HCT116 (cell line): ENCODE measurements around the gene ESYT3. TPM values are rescaled to one million over a fixed set of nuclear protein-coding genes. Genes with fewer than 3 reads are reported as not detected.

ENCODE experiments used
- ATAC-seq: fragments of 200-7000 bp; cut with Tn5 transposase; 2 replicates; pipeline ENCODE4 v1.9.1; 2020; ENCODE audit warnings: mild to moderate bottlenecking, moderate library complexity
- Bru-seq: library from RNA; stranded (reverse); fragments of 400-500 nt; gene quantifications from one replicate; lab custom pipeline; 2021; lab: Mats Ljungman, UMichigan
- BruChase-seq, 2 experiments: library from RNA; stranded (reverse); fragments of 400-500 nt; gene quantifications; one replicate each; lab custom pipeline; 2021; lab: Mats Ljungman, UMichigan
- BruUV-seq: library from RNA; stranded (reverse); fragments of 400-500 nt; replicated peaks from 2 replicates; lab custom pipeline; 2021; lab: Mats Ljungman, UMichigan
- CTCF ChIA-PET: fragments of 300-600 bp; sonication (Branson Sonifier 250); formaldehyde crosslinking; loops from one replicate; lab custom pipeline; 2021; ENCODE audit warnings: antibody characterized with exemption; lab: Charles Lee
- POLR2A ChIA-PET: fragments of 300-600, 350-600 bp; sonication (Branson Sonifier 250); formaldehyde crosslinking; loops from one replicate; lab custom pipeline; 2021; ENCODE audit warnings: antibody characterized with exemption; lab: Charles Lee
- RAD21 ChIA-PET, 2 experiments: fragments of 300-600 bp; sonication (Branson Sonifier 250); formaldehyde crosslinking; loops; one replicate each; lab custom pipeline; 2023; ENCODE audit warnings: low total read pairs in 2 of 2; ENCODE audit not compliant: uncharacterized antibody in 2 of 2, unreplicated experiment in 2 of 2, low non-redundant PET in 1 of 2; lab: Charles Lee
- DNase-seq: peaks from one replicate; pipeline ENCODE4 v3.0.0-alpha.2; 2010; ENCODE audit warnings: low read depth, low spot score
- H2AFZ ChIP-seq: fragments of 200-600 bp; shearing (Covaris generic), sonication (generic); 2 replicates; pipeline ENCODE4 v1.6.1; 2017; ENCODE audit warnings: low read depth, mixed run types, mixed read lengths, antibody characterized with exemption, low read length; ENCODE audit not compliant: poor library complexity, severe bottlenecking
- H3K27ac ChIP-seq: 2 replicates; pipeline ENCODE4 v1.5.1; 2012; ENCODE audit warnings: low read depth, low read length
- H3K27me3 ChIP-seq: fragments of 200-600 bp; sonication (generic); 2 replicates; pipeline ENCODE4 v1.6.1; 2016; ENCODE audit warnings: mixed run types, low read length, mixed read lengths; ENCODE audit not compliant: insufficient read depth
- H3K36me3 ChIP-seq, 2 experiments: fragments of 200-500 bp in 1 of 2; fragments of 200-600 bp in 1 of 2; sonication (Bioruptor generic) in 1 of 2; sonication (generic) in 1 of 2; 2 replicates each; pipeline versions ENCODE4 v1.5.1 to v1.6.1; 2014 to 2016; ENCODE audit warnings: low read length in 2 of 2, inconsistent platforms in 1 of 2, mixed read lengths in 1 of 2, mixed run types in 1 of 2; ENCODE audit not compliant: insufficient read depth in 2 of 2, control insufficient read depth in 1 of 2
- H3K4me1 ChIP-seq, 2 experiments: fragments of 200-600 bp in 1 of 2; sonication (generic) in 1 of 2; 2 replicates each; pipeline versions ENCODE4 v1.5.1 to v1.6.1; 2012 to 2017; ENCODE audit warnings: low read length in 2 of 2, inconsistent platforms in 1 of 2, mild to moderate bottlenecking in 1 of 2, mixed read lengths in 1 of 2, mixed run types in 1 of 2, moderate library complexity in 1 of 2; ENCODE audit not compliant: insufficient read depth in 2 of 2, control insufficient read depth in 1 of 2
- H3K4me2 ChIP-seq: fragments of 200-600 bp; sonication (generic); 2 replicates; pipeline ENCODE4 v1.6.1; 2017; ENCODE audit warnings: mixed run types, low read length, mixed read lengths
- H3K4me3 ChIP-seq, 2 experiments: fragments of 200-600 bp in 1 of 2; sonication (generic) in 1 of 2; replicated peaks in 1 of 2; 2 replicates each; pipeline ENCODE4 v1.5.1; 2011 to 2016; ENCODE audit warnings: low read length in 2 of 2, control low read depth in 1 of 2, low read depth in 1 of 2, mild to moderate bottlenecking in 1 of 2, mixed read lengths in 1 of 2, mixed run types in 1 of 2
- H3K79me2 ChIP-seq: fragments of 200-600 bp; sonication (generic); 2 replicates; pipeline ENCODE4 v1.6.1; 2017; ENCODE audit warnings: mild to moderate bottlenecking, mixed run types, low read length, moderate library complexity, mixed read lengths; ENCODE audit not compliant: insufficient read depth
- H3K9ac ChIP-seq: fragments of 200-600 bp; sonication (generic); 2 replicates; pipeline ENCODE4 v1.6.1; 2016; ENCODE audit warnings: low read length, mixed read lengths
- H3K9me2 ChIP-seq: fragments of 200-600 bp; sonication (generic), shearing (Covaris generic); 2 replicates; pipeline ENCODE4 v1.6.1; 2017; ENCODE audit warnings: mixed run types, mild to moderate bottlenecking, moderate library complexity; ENCODE audit not compliant: insufficient read depth
- H3K9me3 ChIP-seq, 2 experiments: fragments of 200-500 bp in 1 of 2; fragments of 200-600 bp in 1 of 2; sonication (Bioruptor generic) in 1 of 2; sonication (generic) in 1 of 2; 2 replicates each; pipeline ENCODE4 v1.6.1; 2014 to 2017; ENCODE audit warnings: low read length in 2 of 2, mixed read lengths in 2 of 2, inconsistent platforms in 1 of 2, low read depth in 1 of 2, mild to moderate bottlenecking in 1 of 2, mixed run types in 1 of 2, moderate library complexity in 1 of 2; ENCODE audit not compliant: control insufficient read depth in 1 of 2, insufficient read depth in 1 of 2
- H4K20me1 ChIP-seq: fragments of 200-600 bp; sonication (generic), shearing (Covaris generic); 2 replicates; pipeline ENCODE4 v1.6.1; 2017; ENCODE audit warnings: mixed run types, mild to moderate bottlenecking, moderate library complexity; ENCODE audit not compliant: insufficient read depth
- EGR1 ChIP-seq: IDR thresholded peaks from 2 replicates; pipeline ENCODE4 v1.6.1; 2012; ENCODE audit warnings: low read depth
- ELF1 ChIP-seq: IDR thresholded peaks from 2 replicates; pipeline ENCODE4 v1.6.1; 2012; ENCODE audit warnings: low read depth, borderline replicate concordance
- EZH2phosphoT487 ChIP-seq: fragments of 200-600 bp; IDR thresholded peaks from 2 replicates; pipeline ENCODE4 v1.6.1; 2018; ENCODE audit warnings: antibody characterized with exemption, borderline replicate concordance
- FOSL1 ChIP-seq: IDR thresholded peaks from 2 replicates; pipeline ENCODE4 v1.6.1; 2012; ENCODE audit warnings: low read depth
- POLR2A ChIP-seq: IDR thresholded peaks from 2 replicates; pipeline ENCODE4 v1.7.0; 2011; ENCODE audit warnings: borderline replicate concordance; ENCODE audit not compliant: insufficient read depth, insufficient read length; ENCODE audit errors: extremely low read depth
- SIN3A ChIP-seq: IDR thresholded peaks from 2 replicates; pipeline ENCODE4 v1.6.1; 2012; ENCODE audit warnings: low read depth
- SP1 ChIP-seq: IDR thresholded peaks from 2 replicates; pipeline ENCODE4 v1.6.1; 2012; ENCODE audit warnings: low read depth
- SRF ChIP-seq: IDR thresholded peaks from 2 replicates; pipeline ENCODE4 v1.6.1; 2012; ENCODE audit warnings: low read depth
- TCF7L2 ChIP-seq: IDR thresholded peaks from 2 replicates; pipeline ENCODE4 v1.7.0; 2011; ENCODE audit warnings: borderline replicate concordance, inconsistent platforms; ENCODE audit not compliant: insufficient read depth, insufficient read length; ENCODE audit errors: extremely low read depth
- YY1 ChIP-seq: IDR thresholded peaks from 2 replicates; pipeline ENCODE4 v1.6.1; 2011; ENCODE audit warnings: low read length, low read depth, moderate library complexity, mild to moderate bottlenecking; ENCODE audit not compliant: insufficient replicate concordance; ENCODE audit errors: extremely low read depth
- intact Hi-C: fragments of 100-400 bp; cut with micrococcal nuclease; formaldehyde crosslinking; loops from 2 replicates; pipeline ENCODE4 v1.10.0; 2022
- long read RNA-seq: library from polyadenylated mRNA; unstranded; transcript quantifications from one replicate; pipeline ENCODE4 v2.0.0, GENCODE V29; 2021; ENCODE audit not compliant: unreplicated experiment
- polyA plus RNA-seq: library from polyadenylated mRNA; unstranded; fragments of >200 nt; gene quantifications from 2 replicates; pipeline ENCODE4 v1.2.1, GENCODE V29; 2012; ENCODE audit warnings: missing spikeins
- total RNA-seq: library from RNA; stranded (reverse); gene quantifications from one replicate; pipeline ENCODE4 v1.2.1, GENCODE V29; 2021; ENCODE audit not compliant: unreplicated experiment
- TF ChIP-seq, protein P1 (sequence below): IDR thresholded peaks from 2 replicates; pipeline ENCODE4 v1.6.1; 2012
- TF ChIP-seq, protein P2 (sequence below): IDR thresholded peaks from 2 replicates; pipeline ENCODE4 v1.6.1; 2012; ENCODE audit warnings: low read depth
- TF ChIP-seq, protein P3 (sequence below), 3 experiments: fragments of 200-600 bp in 1 of 3; sonication (generic) in 1 of 3; IDR thresholded peaks in 2 of 3; conservative IDR thresholded peaks in 1 of 3; 2 replicates each; pipeline ENCODE4 v1.5.1; 2012 to 2017; ENCODE audit warnings: low read depth in 2 of 3, low read length in 2 of 3, antibody characterized with exemption in 1 of 3, borderline replicate concordance in 1 of 3, control low read depth in 1 of 3, mild to moderate bottlenecking in 1 of 3, mixed read lengths in 1 of 3, mixed run types in 1 of 3, moderate library complexity in 1 of 3; ENCODE audit not compliant: insufficient read depth in 1 of 3

The ESYT3 gene, protein sequence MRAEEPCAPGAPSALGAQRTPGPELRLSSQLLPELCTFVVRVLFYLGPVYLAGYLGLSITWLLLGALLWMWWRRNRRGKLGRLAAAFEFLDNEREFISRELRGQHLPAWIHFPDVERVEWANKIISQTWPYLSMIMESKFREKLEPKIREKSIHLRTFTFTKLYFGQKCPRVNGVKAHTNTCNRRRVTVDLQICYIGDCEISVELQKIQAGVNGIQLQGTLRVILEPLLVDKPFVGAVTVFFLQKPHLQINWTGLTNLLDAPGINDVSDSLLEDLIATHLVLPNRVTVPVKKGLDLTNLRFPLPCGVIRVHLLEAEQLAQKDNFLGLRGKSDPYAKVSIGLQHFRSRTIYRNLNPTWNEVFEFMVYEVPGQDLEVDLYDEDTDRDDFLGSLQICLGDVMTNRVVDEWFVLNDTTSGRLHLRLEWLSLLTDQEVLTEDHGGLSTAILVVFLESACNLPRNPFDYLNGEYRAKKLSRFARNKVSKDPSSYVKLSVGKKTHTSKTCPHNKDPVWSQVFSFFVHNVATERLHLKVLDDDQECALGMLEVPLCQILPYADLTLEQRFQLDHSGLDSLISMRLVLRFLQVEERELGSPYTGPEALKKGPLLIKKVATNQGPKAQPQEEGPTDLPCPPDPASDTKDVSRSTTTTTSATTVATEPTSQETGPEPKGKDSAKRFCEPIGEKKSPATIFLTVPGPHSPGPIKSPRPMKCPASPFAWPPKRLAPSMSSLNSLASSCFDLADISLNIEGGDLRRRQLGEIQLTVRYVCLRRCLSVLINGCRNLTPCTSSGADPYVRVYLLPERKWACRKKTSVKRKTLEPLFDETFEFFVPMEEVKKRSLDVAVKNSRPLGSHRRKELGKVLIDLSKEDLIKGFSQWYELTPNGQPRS
- total RNA-seq (0.05 TPM), Bru-seq, nascent RNA (percentile 4 among the genes with signal in this experiment), BruChase-seq, experiment 1, labeled RNA remaining after a 6-hour chase (percentile 1 among the genes with signal in this experiment), BruChase-seq, experiment 2, labeled RNA remaining after a 2-hour chase (percentile 2 among the genes with signal in this experiment)
- 0.12 and 0.26 TPM in 2 replicates for polyA plus RNA-seq
- long read RNA-seq, result 0 reads

DNA sequence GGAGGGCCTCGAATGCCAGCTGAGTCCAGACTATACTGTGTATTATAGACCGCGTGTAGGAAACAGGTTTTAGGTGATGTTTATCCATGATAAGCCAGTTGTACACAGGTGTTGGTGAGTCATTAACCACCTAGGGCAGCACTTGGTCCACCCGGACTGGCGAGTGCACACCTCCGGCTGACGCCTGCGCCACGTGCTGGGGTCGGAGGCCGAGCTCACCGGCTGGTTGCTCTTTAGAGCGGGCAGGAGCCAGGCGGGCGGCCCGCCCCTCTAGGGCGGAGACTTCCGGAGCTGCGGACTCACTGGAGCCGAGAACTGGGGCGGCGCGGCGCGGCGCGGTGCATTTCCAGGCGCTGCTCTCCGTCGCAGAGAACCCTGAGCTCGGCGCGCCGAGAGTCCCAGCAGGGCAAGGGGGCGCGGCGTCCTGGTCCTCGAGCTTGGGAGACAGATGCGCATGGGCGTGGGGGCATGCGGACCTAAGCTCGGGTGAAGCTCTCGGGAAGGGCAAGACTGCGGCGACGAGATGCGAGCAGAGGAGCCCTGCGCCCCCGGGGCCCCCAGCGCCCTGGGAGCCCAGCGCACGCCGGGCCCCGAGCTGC is at the start of gene ESYT3:
Gene ESYT3, plus strand, starts transcription at position 341 of the 599 bp plus-strand sequence. Its CDS starts 183 bp downstream, at position 524.
- Histone ChIP-seq H3K27me3 (no peaks in the 10 kb centered on the region), H4K20me1 (no peaks in the 10 kb centered on the region), H3K4me1 (no peaks in the 10 kb centered on the region), H3K36me3 (no peaks in the 10 kb centered on the region), H3K9me3 (no peaks in the 10 kb centered on the region), H3K27ac (no peak within 1 kb of the TSS), H2AFZ (no peak within 1 kb of the TSS), H3K9me2 (no peaks in the 10 kb centered on the region), H3K4me3 (no peak within 1 kb of the TSS), H3K9ac (no peak within 1 kb of the TSS), H3K79me2 (no peaks in the 10 kb centered on the region), H3K4me2 (no peak within 1 kb of the TSS)
- ChIA-PET POLR2A (no interaction called here), RAD21 (no interaction called here), CTCF (no interaction called here)
- TF ChIP-seq, protein P1, sequence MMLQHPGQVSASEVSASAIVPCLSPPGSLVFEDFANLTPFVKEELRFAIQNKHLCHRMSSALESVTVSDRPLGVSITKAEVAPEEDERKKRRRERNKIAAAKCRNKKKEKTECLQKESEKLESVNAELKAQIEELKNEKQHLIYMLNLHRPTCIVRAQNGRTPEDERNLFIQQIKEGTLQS, result no peak
- TF ChIP-seq EGR1 (no peak), SIN3A (no peak), TCF7L2 (no peak), POLR2A (no peak), EZH2phosphoT487 (no peak), SP1 (no peak), SRF (no peak), FOSL1 (no peak), ELF1 (no peak), YY1 (no peak)
- TF ChIP-seq, protein P2, sequence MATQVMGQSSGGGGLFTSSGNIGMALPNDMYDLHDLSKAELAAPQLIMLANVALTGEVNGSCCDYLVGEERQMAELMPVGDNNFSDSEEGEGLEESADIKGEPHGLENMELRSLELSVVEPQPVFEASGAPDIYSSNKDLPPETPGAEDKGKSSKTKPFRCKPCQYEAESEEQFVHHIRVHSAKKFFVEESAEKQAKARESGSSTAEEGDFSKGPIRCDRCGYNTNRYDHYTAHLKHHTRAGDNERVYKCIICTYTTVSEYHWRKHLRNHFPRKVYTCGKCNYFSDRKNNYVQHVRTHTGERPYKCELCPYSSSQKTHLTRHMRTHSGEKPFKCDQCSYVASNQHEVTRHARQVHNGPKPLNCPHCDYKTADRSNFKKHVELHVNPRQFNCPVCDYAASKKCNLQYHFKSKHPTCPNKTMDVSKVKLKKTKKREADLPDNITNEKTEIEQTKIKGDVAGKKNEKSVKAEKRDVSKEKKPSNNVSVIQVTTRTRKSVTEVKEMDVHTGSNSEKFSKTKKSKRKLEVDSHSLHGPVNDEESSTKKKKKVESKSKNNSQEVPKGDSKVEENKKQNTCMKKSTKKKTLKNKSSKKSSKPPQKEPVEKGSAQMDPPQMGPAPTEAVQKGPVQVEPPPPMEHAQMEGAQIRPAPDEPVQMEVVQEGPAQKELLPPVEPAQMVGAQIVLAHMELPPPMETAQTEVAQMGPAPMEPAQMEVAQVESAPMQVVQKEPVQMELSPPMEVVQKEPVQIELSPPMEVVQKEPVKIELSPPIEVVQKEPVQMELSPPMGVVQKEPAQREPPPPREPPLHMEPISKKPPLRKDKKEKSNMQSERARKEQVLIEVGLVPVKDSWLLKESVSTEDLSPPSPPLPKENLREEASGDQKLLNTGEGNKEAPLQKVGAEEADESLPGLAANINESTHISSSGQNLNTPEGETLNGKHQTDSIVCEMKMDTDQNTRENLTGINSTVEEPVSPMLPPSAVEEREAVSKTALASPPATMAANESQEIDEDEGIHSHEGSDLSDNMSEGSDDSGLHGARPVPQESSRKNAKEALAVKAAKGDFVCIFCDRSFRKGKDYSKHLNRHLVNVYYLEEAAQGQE, result no peak
- TF ChIP-seq, protein P3, sequence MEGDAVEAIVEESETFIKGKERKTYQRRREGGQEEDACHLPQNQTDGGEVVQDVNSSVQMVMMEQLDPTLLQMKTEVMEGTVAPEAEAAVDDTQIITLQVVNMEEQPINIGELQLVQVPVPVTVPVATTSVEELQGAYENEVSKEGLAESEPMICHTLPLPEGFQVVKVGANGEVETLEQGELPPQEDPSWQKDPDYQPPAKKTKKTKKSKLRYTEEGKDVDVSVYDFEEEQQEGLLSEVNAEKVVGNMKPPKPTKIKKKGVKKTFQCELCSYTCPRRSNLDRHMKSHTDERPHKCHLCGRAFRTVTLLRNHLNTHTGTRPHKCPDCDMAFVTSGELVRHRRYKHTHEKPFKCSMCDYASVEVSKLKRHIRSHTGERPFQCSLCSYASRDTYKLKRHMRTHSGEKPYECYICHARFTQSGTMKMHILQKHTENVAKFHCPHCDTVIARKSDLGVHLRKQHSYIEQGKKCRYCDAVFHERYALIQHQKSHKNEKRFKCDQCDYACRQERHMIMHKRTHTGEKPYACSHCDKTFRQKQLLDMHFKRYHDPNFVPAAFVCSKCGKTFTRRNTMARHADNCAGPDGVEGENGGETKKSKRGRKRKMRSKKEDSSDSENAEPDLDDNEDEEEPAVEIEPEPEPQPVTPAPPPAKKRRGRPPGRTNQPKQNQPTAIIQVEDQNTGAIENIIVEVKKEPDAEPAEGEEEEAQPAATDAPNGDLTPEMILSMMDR (IDR thresholded peaks at IDR 0.05 in 2 of 3, conservative IDR thresholded peaks at IDR 0.05 in 1 of 3; ENCODE audit: borderline replicate concordance in 1 of 3, insufficient read depth in 1 of 3, low read depth in 2 of 3, low read length in 2 of 3), result no peak
- ATAC-seq (no peak), DNase-seq (no peak)
- no TSS peak for BruUV-seq
- intact Hi-C loops, result no loop called here
